Inflammatory macrophage (primary cell): ENCODE data around the gene ASB11.

Experiments
- DNase-seq, 2 donors: peaks; one replicate each; pipeline ENCODE4 v3.0.0-alpha.2; 2020 to 2022
- total RNA-seq, 18 experiments: gene quantifications; one replicate each; lab custom pipeline; 2026; ENCODE audit warnings: mixed read lengths in 6 of 18, inconsistent platforms in 2 of 18; lab: John Stamatoyannopoulos, UW

ASB11 gene, protein sequence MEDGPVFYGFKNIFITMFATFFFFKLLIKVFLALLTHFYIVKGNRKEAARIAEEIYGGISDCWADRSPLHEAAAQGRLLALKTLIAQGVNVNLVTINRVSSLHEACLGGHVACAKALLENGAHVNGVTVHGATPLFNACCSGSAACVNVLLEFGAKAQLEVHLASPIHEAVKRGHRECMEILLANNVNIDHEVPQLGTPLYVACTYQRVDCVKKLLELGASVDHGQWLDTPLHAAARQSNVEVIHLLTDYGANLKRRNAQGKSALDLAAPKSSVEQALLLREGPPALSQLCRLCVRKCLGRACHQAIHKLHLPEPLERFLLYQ
- 0 to 0.07 (median 0) reads per million in 18 experiments for total RNA-seq

DNA sequence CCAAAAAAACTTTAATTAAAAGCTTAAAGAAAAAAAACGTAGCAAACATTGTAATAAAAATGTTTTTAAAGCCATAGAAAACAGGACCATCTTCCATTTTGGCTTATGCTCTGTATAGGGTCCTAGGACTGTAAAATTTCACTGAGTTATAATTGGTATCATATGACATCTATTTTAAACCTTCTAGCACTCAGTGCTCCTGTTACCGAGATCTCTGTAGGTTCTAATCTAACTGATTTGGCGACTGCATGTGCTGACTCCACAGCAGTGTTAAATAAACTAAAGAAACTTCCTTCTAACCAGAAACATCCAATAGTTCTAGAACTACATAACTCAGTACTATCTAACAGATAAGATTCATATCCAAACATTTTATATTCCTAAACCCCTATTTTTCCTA, at the start of gene ASB11:
Gene ASB11, minus strand, starts transcription at position 132 of the 400 bp plus-strand sequence. Its CDS starts 35 bp downstream, at position 97.
- no peak for DNase-seq

DNA sequence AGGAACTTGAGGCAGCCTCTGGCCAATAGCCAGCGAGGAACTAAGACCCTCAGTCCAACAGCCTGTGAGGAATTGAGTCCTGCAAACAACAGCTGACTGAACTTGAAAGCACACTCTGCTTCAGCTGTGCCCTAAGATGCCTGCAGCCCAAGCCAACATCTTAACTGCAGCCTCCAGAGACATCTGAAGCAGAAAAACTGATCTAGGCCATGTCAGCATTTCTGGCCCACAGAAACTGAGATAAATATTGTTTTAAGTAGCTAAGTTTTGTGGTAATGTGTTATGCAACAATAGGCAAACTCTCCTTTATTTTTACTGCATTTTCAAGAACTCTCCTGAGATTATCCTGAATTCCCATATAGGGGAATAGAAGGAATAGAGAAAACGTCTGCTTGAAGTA, 44.3 kb upstream of the ASB11 start:
- DNase-seq = no peak

DNA sequence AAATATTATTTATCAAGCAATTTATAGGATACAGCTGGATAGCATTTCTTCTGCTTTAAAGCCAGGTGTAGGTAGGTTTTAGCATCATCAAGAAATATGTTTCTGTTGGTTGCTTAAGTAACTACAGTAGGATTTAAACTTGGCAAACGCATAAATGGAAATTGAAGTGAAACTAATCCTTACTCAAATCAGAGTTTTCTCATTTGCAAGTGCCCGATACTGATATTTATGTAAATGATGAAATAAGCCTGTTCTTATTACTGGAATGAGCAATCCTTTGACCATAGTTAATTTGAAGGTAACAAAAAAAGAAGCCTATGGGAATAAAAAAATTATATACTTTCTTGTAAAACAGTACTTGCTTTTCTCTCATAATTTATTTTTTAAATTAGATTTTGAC, 43.1 kb upstream of the ASB11 start:
- no peak for DNase-seq

DNA sequence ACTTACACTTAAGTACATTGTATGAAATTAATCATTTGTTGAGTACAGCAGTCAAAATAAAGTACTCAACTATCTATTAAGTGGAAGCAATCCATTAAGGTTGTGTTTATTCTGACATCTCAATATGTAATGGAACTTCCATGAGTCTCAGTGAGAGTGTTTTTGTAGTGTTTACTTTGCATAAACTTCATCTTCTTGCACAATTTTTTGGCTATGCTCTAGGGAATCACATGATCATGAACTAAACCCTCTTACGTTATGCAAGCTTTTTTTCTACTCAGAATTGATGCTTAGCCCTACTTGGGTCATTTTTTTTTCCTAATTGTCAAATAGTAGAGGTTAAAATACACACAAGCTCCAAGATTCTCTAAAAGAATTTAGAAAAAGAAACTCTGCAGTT, 41.0 kb upstream of the ASB11 start:
- peak; percentile 20 to 71 for DNase-seq

DNA sequence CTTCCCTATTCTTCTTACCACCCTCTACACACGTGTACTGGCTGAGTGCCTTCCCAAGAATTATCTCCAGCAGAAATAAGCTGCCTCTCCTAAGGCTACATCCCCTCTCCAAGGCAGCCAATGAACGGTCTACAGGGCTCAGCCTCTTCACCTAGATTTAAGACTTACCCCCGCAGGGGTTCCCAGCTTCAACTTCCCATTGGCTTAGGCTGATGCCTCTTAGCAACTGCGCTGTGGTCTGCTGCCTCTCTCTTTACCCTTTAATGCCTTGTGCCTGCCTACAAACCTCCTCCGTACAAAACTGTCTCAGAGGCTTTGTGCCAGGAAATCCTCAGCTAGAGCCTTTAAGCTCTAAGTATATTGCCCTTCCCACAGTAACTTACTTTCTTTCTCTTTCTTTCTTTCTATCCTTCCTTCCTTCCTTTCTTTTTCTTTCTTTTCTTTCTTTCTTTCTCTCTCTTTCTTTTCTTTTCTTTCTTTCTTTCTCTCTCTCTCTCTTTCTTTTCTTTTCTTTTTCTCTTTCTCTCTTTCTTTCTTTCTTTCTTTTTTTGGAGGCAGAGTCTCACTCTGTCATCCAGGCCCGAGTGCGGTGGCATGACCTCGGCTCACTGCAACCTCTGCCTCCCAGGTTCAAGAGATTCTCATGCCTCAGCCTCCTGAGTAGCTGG, 35.0 kb upstream of the ASB11 start:
- DNase-seq = peak; percentile 4 to 11

DNA sequence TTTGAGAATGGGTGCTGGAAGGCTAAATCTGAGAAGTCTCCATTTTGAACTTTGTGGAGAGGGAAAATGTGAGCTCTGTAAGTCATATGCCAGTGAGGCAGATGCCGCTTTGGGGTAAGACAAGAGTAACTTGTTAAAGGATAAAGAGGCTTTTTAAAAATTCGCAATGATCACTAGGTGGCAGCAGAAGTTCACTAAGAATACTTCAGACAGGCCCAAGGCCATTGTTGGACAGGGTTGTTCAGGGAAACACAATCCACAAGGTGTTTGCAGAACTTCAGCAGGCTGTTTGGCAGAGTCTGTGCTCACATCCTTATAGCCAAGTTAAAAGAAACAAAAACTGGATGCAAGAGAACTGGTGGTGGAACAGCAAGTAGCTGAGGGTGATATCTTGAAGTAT, 33.6 kb upstream of the ASB11 start:
- DNase-seq = peak; percentile 56 to 70

DNA sequence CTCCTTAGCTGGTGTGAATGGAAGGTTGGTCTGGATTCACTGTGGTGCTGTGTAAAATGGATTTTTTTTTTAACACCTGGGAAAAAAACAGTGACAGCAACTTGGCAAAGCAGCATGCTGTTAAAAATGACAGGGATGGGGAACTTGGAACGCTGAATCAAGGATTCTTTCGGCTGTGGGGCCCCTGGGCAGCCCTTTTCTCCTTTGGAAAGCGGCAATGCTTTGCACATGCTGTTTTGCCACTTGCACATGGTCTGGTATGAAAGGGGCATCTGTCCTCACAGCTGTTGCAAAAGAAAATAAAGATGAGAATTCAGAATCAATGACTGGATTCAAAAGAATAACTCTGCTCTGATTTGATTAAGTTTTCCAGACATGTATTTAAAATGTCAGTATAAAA, 30.5 kb upstream of the ASB11 start:
- DNase-seq = no peak

DNA sequence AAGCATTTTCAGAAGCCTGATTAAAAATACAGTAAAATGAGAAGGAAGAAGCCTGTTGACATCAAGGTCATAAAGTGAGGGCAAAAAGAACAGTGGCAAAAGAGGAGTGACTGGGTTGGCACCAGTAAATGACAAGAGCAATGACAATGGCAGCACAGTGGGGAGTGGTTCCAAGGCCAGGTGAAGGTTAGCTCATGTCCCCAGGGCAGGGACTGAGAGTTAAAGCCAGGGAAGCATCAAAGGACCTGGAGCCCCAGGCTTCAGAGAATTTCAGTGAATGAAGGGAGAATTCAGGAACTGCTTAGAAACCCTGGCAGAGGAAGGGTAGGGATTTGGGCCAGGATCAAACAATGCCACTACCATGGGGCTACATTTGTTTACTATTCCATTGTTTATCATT, 28.7 kb upstream of the ASB11 start:
- no peak for DNase-seq

DNA sequence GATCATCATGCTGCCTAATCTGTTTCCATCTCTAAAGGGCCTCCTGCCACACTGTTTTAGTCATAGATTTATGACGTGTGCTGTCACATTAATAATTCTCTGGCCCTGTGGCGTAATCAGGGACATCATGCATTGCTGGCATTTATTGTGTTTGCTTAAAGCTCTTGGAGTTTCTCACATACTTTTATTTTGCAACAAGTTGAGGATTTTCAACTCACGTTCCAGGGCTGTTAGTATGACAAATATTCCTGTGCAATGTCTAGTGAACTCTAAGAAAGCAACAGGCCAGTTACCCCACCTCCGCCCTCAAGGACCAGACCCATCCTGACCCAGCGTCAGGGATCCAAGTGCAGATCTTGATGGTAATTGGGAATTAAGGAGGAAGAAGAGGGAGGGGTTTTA, 27.6 kb upstream of the ASB11 start:
- no peak for DNase-seq

DNA sequence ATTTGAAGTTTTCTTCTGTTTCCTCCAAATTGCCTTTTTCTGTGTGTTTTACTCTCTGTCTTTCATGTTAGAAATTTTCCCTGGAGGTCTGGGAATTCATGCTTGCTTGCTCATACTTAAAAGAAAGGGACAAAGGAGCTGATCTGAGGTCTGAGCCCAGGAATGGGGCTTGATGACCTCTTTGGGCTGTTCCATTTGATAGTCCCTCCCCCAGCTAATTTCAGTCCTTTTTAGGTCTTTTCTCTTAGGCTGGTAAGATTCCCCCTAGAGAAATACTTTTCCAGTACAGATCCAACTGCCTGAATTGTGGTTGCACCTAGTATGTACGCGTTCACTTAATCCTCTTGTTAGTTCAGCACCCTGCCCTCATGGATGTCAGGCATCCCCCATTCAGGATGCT, 25.4 kb upstream of the ASB11 start:
- DNase-seq = no peak

DNA sequence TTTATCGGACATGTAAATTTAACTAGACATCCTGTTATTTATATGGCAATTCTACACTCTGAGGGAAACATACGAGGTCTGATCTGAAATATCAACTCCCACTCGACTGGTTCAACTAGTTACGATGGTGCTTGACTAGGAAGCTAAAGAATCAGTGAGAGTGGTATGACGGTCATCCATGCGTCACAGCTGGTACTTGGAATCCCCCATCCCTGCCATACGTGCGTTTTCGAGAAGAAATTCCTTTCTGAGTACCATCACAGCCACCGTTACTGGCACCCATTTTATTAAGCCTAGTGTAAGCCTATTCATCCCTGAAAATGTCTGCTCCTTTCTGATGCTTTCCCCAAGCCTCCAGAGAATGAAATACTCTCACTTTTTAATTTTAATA, 20.6 kb upstream of the ASB11 start:
- peak; percentile 2 to 6 for DNase-seq

DNA sequence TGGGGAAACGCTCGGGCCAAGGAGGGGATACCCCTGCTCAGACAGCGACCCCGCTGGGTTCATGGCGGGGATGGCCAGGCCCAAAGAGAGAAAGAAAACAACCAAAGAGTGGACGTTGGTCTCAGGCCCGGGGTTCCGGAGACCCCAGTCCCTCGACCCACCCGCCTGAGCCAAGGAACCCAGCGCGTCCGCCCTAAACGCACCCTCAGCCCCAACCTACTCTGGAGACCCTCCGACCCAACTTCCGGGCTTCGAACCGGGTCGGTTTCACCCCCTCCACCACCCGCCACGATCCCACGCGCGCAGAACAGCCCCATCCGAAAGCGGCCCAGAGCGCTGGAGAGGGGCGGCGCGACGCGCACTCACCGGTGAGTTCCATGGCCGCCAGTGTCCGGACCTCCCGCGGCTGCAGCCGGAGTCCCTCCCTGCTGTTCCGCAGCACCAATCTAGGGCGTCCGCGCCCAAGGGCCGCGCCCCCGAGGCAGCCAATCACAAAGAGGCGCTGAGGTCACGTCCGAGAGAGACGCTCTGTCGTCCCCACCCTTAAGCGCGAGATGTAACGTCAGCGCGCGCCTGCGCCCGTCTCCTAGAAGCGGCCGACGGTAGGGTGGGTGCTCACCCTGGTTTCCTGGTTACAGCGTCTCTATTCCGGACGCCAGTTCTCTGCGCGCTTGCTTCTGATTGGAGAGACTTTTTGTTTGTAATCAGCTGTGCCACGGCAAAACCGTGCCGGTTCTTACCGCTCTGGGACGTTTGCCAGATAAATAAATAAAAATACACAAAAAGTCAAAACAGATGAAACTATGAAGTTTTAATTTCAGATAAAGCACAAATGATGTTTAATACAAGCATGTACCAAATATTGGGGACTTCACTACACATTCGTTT, 19.9 kb upstream of the ASB11 start, which contains the start of gene PIGA:
Gene PIGA, minus strand, starts transcription at position 389 of the 888 bp plus-strand sequence. CDS start 3,593 bp downstream, outside the sequence.
- DNase-seq = peak; percentile 96

DNA sequence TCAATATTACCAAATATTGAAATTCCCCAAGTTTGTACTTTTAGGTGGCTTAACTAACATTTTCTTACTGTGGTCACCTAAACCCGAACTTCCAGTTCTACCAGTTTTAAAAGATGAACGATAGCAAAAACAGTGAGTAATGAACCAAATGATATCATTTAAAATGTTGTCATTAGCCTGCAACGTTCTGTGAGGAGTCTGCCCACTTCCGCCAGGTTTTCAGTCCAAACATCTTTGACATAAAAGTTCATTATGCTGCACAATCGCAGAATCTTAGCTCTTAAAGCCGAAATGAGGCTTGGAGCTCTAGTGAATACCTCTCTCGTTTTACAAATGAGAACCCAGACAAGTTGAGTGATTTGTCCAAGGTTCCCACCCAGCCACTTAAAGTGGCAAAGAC, 19.1 kb upstream of the ASB11 start:
- DNase-seq = peak; percentile 4 to 13

DNA sequence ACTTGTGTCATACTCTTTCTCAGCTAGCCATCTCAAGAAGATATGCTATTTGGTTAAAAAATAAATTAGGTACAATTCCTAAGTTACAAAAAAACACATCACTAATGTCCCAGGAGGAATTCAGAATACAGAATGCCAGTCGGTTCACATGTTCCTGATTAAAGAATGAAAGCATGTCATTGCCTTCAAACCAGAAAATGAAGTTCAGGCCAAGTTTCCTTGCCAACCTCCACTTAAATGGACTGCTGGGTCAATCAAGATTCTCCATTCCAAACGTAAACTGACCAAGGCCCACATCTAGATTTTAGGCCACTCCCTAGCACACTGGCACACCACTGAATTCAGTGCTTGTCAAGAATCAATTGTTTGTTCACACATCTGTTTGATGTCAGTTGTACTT, 13.4 kb upstream of the ASB11 start:
- no peak for DNase-seq

DNA sequence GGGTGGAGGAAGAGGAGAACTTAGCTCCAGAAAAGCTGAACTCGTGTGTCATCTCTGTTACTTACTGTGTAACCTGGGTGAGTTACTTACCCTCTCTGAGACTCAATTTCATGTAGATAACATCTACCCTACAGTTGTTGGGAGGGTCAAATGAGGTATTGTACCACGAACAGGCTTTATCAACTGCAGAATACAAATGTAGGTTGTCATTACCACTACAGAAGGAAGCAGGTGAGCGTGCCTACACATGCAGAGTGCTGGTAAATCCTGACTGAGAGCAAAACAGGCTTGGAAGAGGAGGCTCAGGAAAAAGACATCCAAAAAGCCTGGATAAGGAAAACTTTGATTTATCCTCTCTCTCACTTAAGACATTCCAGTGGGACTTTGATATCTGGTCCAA, 12.7 kb upstream of the ASB11 start:
- no peak for DNase-seq

DNA sequence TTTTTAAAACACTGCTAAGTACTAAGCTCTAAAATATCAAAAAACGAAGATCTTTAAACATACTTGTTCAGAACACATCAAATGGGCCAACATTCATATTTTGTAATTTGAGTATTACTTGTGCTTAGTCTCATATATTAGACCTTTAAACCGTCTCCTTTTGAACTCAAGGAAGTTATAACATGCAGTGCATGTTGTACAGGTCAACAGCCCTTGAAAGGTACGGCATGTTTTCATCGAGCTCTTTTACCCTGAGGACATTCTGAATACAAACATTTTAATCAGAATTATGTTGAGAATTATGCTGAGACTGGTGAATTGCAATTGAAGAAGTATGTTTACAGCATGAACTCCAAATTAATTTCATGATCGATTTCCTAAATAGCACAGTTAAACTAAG, 7.0 kb upstream of the ASB11 start:
- no peak for DNase-seq

DNA sequence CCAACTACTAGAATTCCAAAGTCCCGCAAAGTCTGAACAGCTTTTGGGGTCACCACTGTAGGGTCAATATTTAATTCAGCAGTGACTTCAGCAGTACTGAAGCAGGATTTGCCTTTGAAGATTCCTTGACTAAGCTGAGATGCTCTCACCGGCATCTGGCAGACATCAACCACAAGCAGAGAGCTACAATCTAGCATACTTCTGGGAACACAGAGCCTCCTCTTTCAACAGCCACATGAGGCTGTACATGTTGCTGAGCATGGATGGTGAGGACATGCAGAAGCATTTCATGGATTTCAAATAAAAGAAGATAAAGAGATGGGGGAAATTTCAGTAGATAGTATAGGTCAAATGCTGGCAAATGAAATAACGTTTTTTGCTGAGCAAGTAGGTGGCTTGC, 6.6 kb upstream of the ASB11 start:
- no peak for DNase-seq

DNA sequence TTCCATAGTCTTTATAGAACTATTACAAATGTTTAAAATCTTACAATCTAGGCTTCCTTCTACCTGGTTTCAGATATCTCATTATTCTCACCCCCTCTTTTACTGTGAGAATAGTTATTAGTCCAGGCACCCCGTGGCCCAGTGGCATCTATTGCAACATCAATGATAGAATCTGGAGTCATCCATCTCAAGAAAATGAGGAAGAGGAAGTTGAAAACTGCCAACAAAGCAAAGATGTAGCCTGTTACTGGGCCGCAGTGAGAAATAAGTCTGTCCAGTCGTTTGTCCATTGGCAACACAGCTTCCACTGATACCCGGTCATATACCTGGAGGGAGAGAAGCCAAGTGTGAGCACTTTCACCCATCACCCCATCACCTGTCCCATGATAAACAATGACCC, 6.0 kb upstream of the ASB11 start:
- DNase-seq = peak; percentile 73 to 79

DNA sequence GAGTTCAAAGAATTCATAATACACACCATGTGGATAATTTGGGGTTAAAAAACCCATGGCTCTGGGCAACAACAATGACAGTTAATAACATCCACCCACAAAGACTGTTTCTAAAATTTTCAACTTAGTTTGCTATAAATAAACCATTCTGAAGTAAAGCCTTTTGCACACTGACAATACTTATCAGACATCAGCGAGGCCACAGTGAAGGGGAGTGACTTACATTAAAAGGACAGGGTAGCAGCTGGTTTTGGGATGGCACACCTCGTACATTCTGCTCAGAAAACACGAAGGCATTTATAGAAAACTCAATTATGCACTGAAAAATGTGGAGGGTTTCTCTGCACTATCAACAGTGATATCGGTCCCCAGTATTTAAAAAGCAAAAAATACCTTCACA, 4.9 kb upstream of the ASB11 start:
- DNase-seq = no peak

DNA sequence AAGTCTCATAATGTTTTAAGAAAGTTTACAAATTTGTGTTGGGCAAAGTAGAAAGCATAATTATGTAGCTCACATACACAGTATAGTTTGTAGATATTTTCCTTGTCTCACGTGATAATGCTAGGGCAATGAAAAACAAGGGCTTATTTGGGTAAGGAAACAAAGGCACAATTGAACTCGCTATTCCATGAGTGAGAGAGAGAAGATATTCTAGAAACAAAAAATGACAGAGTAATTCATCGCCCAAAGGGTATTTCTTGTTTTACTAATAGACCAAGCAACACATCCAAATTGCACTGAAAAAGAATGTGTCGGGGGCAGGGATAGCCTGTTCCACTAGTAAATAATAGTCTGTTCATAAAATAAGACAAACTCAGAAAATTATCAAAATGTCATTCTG, 3.6 kb upstream of the ASB11 start:
- DNase-seq = no peak

DNA sequence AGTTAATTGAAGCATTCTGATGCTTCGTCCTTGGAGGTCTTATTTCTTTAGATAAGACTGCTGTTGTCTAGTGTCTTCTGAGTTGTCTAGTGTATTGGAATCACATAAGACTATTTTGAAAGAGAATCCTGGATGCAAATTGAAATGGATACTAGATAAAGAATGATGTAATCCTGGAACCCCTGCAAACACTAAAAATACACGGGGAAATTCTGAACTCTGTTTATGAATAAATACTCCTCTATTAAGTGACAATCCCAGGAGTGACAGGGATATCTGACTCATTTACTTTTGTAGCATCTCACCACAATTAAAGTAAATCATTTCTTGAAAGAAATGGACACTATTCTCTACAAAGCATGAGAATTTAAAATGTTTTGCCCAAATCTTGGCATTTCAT, 968 bp downstream of the ASB11 start:
- DNase-seq = no peak

DNA sequence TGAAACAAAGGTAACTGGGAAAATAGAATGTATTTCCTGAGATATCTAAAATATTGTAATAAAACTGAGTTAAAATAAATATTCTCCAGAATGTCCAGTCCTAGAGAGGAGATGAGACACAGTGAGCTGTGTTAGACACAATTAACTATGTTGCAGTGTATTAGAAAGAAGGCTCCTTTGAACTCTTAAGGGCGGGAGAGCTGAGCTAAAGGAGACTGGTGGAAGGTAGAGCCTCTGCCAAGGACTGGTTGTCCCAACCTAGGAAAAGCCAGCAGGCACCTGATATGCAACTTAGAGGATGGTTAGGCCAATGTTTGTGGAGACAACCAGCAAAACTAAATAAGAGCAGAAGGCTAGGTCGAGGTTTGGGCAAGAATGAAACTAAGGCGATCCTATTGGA, 4.3 kb downstream of the ASB11 start:
- DNase-seq = no peak

DNA sequence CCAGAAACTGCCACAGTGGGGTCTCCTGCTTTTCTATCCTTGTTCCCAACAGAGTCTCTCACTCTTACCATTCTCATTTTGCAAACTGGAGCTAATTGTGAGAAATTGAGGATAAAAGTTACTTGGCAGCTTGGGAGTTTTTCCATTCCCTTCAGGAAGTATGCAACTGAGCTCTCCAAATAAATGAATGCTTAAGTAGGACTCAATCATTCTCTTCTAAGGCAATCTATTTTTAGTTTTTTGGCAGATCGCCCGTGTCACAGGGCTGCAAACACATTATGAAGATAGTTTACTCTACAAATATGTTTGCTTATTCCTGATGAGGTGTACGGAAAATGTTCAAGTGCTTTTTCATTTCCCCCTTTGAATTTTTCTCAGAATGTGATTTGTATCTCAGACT, 5.3 kb downstream of the ASB11 start:
- no peak for DNase-seq
